Mesenchymal stem cell (in vitro differentiated cells and primary cell): ENCODE data around the gene SYT8.
"Not testable (repeated sequence)": the region's sequence is repeated elsewhere in the genome, so short reads cannot be mapped to it uniquely, and the experiment has no call there.

Source experiments
- DNase-seq: peaks from one replicate; pipeline ENCODE4 v3.0.0-alpha.2; 2013
- H2AFZ ChIP-seq: one replicate; pipeline ENCODE4 v1.6.1; 2013; ENCODE audit warnings: low read depth, mild to moderate bottlenecking, control low read depth, inconsistent platforms, low read length, moderate library complexity
- H2AK5ac ChIP-seq: 2 replicates; pipeline ENCODE4 v1.6.1; 2013; ENCODE audit warnings: low read length, moderate library complexity, mild to moderate bottlenecking, inconsistent platforms; ENCODE audit not compliant: severe bottlenecking
- H2BK120ac ChIP-seq: one replicate; pipeline ENCODE4 v1.6.1; 2013; ENCODE audit warnings: low read depth, mild to moderate bottlenecking, inconsistent platforms, low read length, moderate library complexity
- H2BK12ac ChIP-seq, 2 experiments: one replicate each; pipeline ENCODE4 v1.6.1; 2013; ENCODE audit warnings: inconsistent platforms in 2 of 2, low read length in 2 of 2, mild to moderate bottlenecking in 2 of 2, moderate library complexity in 2 of 2, control low read depth in 1 of 2
- H2BK15ac ChIP-seq: one replicate; pipeline ENCODE4 v1.6.1; 2013; ENCODE audit warnings: mild to moderate bottlenecking, low read depth, inconsistent platforms; ENCODE audit not compliant: poor library complexity, severe bottlenecking
- H2BK5ac ChIP-seq: 2 replicates; pipeline ENCODE4 v1.6.1; 2013; ENCODE audit warnings: low read depth, mild to moderate bottlenecking, low read length, control low read depth, inconsistent platforms; ENCODE audit not compliant: poor library complexity, severe bottlenecking
- H3K14ac ChIP-seq, 2 experiments: one replicate each; pipeline ENCODE4 v1.6.1; 2013; ENCODE audit warnings: inconsistent platforms in 2 of 2, low read length in 2 of 2, control low read depth in 1 of 2, mild to moderate bottlenecking in 1 of 2, moderate library complexity in 1 of 2
- H3K18ac ChIP-seq, 2 experiments: one replicate each; pipeline ENCODE4 v1.6.1; 2013; ENCODE audit warnings: inconsistent platforms in 2 of 2, low read length in 2 of 2, control low read depth in 1 of 2, low read depth in 1 of 2, mild to moderate bottlenecking in 1 of 2
- H3K23ac ChIP-seq, 2 experiments: one replicate each; pipeline ENCODE4 v1.6.1; 2013; ENCODE audit warnings: inconsistent platforms in 2 of 2, low read length in 2 of 2, mild to moderate bottlenecking in 2 of 2, moderate library complexity in 2 of 2, control low read depth in 1 of 2
- H3K27ac ChIP-seq: 2 replicates; pipeline ENCODE4 v1.5.1; 2013; ENCODE audit warnings: mild to moderate bottlenecking, moderate library complexity, low read length, control low read depth, inconsistent platforms; ENCODE audit not compliant: poor library complexity, severe bottlenecking
- H3K27me3 ChIP-seq, 2 experiments: 2 replicates each; pipeline versions ENCODE4 v1.6.1 to v1.7.0; 2013; ENCODE audit warnings: low read length in 2 of 2, mild to moderate bottlenecking in 2 of 2, moderate library complexity in 2 of 2, control low read depth in 1 of 2, inconsistent platforms in 1 of 2; ENCODE audit not compliant: control insufficient read depth in 1 of 2, insufficient read depth in 1 of 2
- H3K36me3 ChIP-seq, 2 experiments: 2 replicates each; pipeline versions ENCODE4 v1.6.1 to v1.7.0; 2013; ENCODE audit warnings: low read length in 2 of 2, control low read depth in 1 of 2, inconsistent platforms in 1 of 2, low read depth in 1 of 2, mild to moderate bottlenecking in 1 of 2; ENCODE audit not compliant: insufficient read depth in 2 of 2, control insufficient read depth in 1 of 2
- H3K4ac ChIP-seq, 2 experiments: one replicate each; pipeline ENCODE4 v1.6.1; 2013; ENCODE audit warnings: inconsistent platforms in 2 of 2, low read length in 2 of 2, mild to moderate bottlenecking in 2 of 2, moderate library complexity in 2 of 2, control low read depth in 1 of 2, low read depth in 1 of 2
- H3K4me1 ChIP-seq: 2 replicates; pipeline ENCODE4 v1.6.1; 2013; ENCODE audit warnings: low read depth, low read length, control low read depth; ENCODE audit not compliant: control insufficient read depth, insufficient read depth
- H3K4me2 ChIP-seq: 2 replicates; pipeline ENCODE4 v1.6.1; 2013; ENCODE audit warnings: low read length, mild to moderate bottlenecking, inconsistent platforms; ENCODE audit not compliant: poor library complexity, severe bottlenecking
- H3K4me3 ChIP-seq, 2 experiments: 2 replicates each; pipeline versions ENCODE4 v1.5.1 to v1.7.0; 2013; ENCODE audit warnings: low read length in 2 of 2, mild to moderate bottlenecking in 2 of 2, control low read depth in 1 of 2, low read depth in 1 of 2; ENCODE audit not compliant: insufficient read depth in 1 of 2
- H3K79me1 ChIP-seq: replicated peaks from 2 replicates; pipeline ENCODE4 v1.6.1; 2013; ENCODE audit warnings: mild to moderate bottlenecking, control low read depth, low read length, inconsistent platforms; ENCODE audit not compliant: poor library complexity, severe bottlenecking
- H3K9ac ChIP-seq: 2 replicates; pipeline ENCODE4 v1.7.0; 2013; ENCODE audit warnings: mild to moderate bottlenecking, low read length, moderate library complexity
- H3K9me3 ChIP-seq: 2 replicates; pipeline ENCODE4 v1.7.0; 2013; ENCODE audit warnings: mild to moderate bottlenecking, low read length; ENCODE audit not compliant: control insufficient read depth
- H4K8ac ChIP-seq: one replicate; pipeline ENCODE4 v1.6.1; 2013; ENCODE audit warnings: inconsistent platforms, mild to moderate bottlenecking, low read length, moderate library complexity
- H4K91ac ChIP-seq: one replicate; pipeline ENCODE4 v1.6.1; 2013; ENCODE audit warnings: mild to moderate bottlenecking, low read length, inconsistent platforms
- WGBS: methylation state at CpG from one replicate; pipeline ENCODE4 v1.1.7; 2013; ENCODE audit warnings: mixed read lengths; 5-methylcytosine and 5-hydroxymethylcytosine counted together

SYT8 gene

DNA sequence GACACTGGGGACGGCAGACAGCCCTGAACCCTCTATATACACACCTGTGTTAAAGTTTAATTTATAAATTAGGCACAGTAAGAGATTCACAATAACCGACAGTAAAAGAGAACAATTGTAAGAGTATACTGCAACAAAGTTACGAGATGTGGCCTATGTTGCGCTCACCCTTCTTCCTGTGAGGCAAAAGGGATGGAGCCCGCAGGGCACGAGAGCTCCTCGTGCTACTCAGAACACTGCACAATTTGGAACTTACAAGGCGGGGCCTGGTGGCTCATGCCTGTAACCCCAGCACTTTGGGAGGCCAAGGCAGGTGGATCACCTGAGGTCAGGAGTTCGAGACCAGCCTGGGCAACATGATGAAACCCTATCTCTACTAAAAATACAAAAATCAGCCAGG, 21.4 kb upstream of the SYT8 start:
- not testable (repeated sequence) for H3K9ac ChIP-seq, H2AFZ ChIP-seq, H2AK5ac ChIP-seq, H3K14ac ChIP-seq, H3K79me1 ChIP-seq, H3K18ac ChIP-seq, H2BK12ac ChIP-seq, H2BK15ac ChIP-seq, H3K4me2 ChIP-seq, H2BK120ac ChIP-seq, H3K23ac ChIP-seq, H2BK5ac ChIP-seq, H3K4me3 ChIP-seq, H4K8ac ChIP-seq, H3K27ac ChIP-seq, DNase-seq, H4K91ac ChIP-seq, H3K4ac ChIP-seq, H3K4me1 ChIP-seq, H3K36me3 ChIP-seq
- Histone ChIP-seq H3K9me3 (peaks cover 13% of the 10 kb centered on the region), H3K27me3 (peaks cover 0 to 50% of the 10 kb centered on the region in 2 experiments)
- 87% methylated on average over 7 of the region's 9 CpGs for WGBS

DNA sequence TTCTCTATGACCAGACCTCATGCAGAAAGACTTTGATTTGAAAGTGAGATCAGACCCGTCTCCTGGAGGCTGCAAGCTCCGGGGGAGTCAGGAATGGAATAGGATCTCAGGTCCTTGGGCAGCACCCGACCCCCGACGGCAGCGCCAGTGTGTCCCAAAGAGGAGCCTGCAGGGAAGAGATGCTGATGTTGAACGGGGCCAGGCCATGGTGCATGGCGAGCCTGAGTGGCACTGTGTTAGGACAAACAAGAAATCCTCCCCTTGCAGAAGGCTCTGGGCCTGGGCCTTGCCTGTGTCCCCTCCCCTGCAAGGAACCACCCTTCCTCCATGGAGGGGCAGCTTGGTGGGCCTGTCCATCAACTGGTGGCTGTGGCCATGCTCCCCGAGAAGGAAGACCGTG, 20.1 kb upstream of the SYT8 start:
- H3K4me2 ChIP-seq = no peak overlapping the region
- H3K9me3 ChIP-seq = peaks cover 26% of the 10 kb centered on the region
- no peak overlapping the region for H3K18ac ChIP-seq
- no peak overlapping the region for H3K9ac ChIP-seq
- no peak for DNase-seq
- no peak overlapping the region for H2BK120ac ChIP-seq
- no peak overlapping the region for H3K27ac ChIP-seq
- no peak overlapping the region for H2AK5ac ChIP-seq
- H3K14ac ChIP-seq = no peak overlapping the region
- H2BK5ac ChIP-seq = no peak overlapping the region
- H2AFZ ChIP-seq = no peak overlapping the region
- no peak overlapping the region for H3K23ac ChIP-seq
- H3K79me1 ChIP-seq = no peaks in the 10 kb centered on the region
- H3K4me1 ChIP-seq = no peaks in the 10 kb centered on the region
- H3K36me3 ChIP-seq = no peaks in the 10 kb centered on the region
- H3K27me3 ChIP-seq = peaks cover 0 to 42% of the 10 kb centered on the region in 2 experiments
- H3K4ac ChIP-seq = no peak overlapping the region
- WGBS = 90% methylated on average over 10 of the region's 10 CpGs
- no peak overlapping the region for H4K8ac ChIP-seq
- H2BK12ac ChIP-seq = no peak overlapping the region
- no peak overlapping the region for H2BK15ac ChIP-seq
- no peak overlapping the region for H4K91ac ChIP-seq
- no peak overlapping the region for H3K4me3 ChIP-seq

DNA sequence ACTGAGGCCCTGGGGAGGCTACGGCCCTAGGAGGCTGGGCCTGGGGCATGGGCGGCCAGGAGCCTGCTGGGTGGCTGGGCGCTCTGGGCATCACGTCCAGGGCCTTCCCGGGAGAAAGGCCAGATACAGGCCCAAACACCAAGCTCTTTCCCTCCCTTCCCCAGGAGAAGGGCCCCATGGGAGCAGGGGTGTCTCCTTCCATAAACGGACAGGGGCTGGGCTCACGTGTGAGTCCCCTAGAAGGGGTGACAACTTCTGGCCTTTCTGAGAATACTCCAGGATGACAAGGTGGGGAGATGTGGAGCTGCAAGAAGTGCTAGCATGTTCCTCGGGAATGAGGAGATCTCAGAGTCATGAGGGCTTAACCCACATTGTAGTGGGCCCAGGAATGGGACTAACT, 19.5 kb upstream of the SYT8 start:
- Histone ChIP-seq H3K18ac (no peak overlapping the region), H3K4me2 (no peak overlapping the region), H3K14ac (no peak overlapping the region), H3K9ac (no peak overlapping the region), H2AK5ac (no peak overlapping the region), H2BK5ac (no peak overlapping the region), H3K9me3 (peaks cover 29% of the 10 kb centered on the region), H4K8ac (no peak overlapping the region), H3K4me1 (peaks cover 2% of the 10 kb centered on the region), H2BK12ac (no peak overlapping the region), H3K23ac (no peak overlapping the region), H2AFZ (no peak overlapping the region), H3K4ac (no peak overlapping the region), H2BK15ac (no peak overlapping the region), H3K27me3 (peaks cover 0 to 40% of the 10 kb centered on the region in 2 experiments), H3K27ac (no peak overlapping the region), H3K36me3 (no peaks in the 10 kb centered on the region), H3K79me1 (no peaks in the 10 kb centered on the region), H2BK120ac (no peak overlapping the region), H3K4me3 (no peak overlapping the region), H4K91ac (no peak overlapping the region)
- WGBS = 94% methylated on average over 5 of the region's 8 CpGs
- DNase-seq = no peak

DNA sequence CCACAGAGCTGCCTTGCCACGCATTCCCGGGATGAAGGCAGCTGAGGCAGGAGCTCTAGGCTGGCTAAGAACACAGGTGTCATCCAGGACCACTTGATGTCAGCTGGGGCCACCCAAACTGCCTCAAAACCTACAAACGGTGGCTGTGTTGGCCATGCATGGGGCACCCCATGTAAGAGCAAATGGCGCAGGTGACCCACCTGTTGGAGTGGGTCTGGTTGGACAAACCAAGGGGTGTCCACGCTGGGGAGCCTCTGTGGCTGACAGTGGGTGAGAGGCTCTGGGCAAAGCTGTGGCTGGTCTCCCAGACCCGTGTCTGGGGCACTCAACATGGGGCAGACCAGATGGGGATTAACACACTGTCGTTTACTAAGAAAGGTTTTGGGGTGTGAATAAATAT, 19.0 kb upstream of the SYT8 start:
- no peak overlapping the region for H2AFZ ChIP-seq
- H3K4me3 ChIP-seq = no peak overlapping the region
- no peak overlapping the region for H2AK5ac ChIP-seq
- peaks cover 4% of the 10 kb centered on the region for H3K4me1 ChIP-seq
- DNase-seq = no peak
- H3K18ac ChIP-seq = no peak overlapping the region
- WGBS = 89% methylated on average over 7 of the region's 7 CpGs
- H3K9ac ChIP-seq = no peak overlapping the region
- H3K36me3 ChIP-seq = no peaks in the 10 kb centered on the region
- H3K27ac ChIP-seq = no peak overlapping the region
- no peak overlapping the region for H3K4ac ChIP-seq
- no peak overlapping the region for H2BK15ac ChIP-seq
- H3K9me3 ChIP-seq = peaks cover 29% of the 10 kb centered on the region
- H3K27me3 ChIP-seq = peaks cover 0 to 36% of the 10 kb centered on the region in 2 experiments
- H3K14ac ChIP-seq = no peak overlapping the region
- H2BK12ac ChIP-seq = no peak overlapping the region
- H2BK120ac ChIP-seq = no peak overlapping the region
- no peak overlapping the region for H3K23ac ChIP-seq
- H4K8ac ChIP-seq = no peak overlapping the region
- no peak overlapping the region for H3K4me2 ChIP-seq
- no peaks in the 10 kb centered on the region for H3K79me1 ChIP-seq
- no peak overlapping the region for H4K91ac ChIP-seq
- H2BK5ac ChIP-seq = no peak overlapping the region
